Stimulated activated CD8-positive, alpha-beta memory T cell treated with anti-CD3 and anti-CD28 coated beads, Interleukin-7, amount 100 ng/mL, for 48 hours (primary cell): Measurements from ENCODE around the gene ITPK1.
A peak's percentile ranks its signal among the peaks of the same experiment; 100 is the strongest.

ENCODE experiments used
- DNase-seq, 2 donors: peaks; one replicate each; pipeline ENCODE4 v3.0.0-alpha.2; 2020; ENCODE audit warnings: low read depth in 1 of 2; ENCODE audit errors: extremely low read depth in 1 of 2

ITPK1 gene

DNA sequence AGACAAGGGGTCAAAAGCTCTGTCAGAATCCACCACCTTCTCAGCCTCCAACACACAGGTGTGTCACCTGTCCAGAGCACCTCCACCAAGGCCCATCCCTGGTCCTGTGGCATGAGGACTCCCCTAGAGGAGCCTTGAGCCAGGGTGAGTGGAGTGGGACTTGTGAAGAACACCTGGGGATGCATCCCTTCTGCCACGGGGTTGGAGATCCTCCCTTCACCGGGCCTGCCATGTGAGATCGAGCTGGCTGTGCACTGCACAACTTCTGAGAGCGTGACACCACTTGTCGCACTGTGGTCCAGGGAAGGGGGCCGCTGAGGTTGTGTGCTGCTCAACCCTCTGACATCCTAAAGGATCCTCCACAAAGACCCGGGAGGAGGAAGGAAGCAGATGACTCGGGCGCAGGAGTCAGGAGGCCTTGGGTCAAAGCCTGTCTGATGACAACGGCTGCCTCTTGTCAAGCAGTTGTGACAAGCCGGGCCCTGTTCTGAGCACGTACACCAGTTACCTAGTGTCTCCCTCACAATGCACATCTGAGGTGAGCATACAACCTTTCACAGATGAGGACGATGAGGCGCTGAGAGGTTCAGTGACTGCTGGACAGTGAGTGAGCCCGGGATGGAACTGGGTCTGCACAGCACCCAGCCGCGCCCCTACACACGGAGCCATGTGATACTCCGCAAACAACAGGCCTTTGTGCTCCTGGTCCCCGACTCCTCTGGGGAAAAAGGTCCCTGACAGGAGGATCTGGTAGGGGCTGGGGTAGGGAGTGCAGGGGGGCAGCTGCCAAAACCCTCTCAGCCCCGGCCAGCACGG, 157.1 kb downstream of the ITPK1 start:
- no peak for DNase-seq

DNA sequence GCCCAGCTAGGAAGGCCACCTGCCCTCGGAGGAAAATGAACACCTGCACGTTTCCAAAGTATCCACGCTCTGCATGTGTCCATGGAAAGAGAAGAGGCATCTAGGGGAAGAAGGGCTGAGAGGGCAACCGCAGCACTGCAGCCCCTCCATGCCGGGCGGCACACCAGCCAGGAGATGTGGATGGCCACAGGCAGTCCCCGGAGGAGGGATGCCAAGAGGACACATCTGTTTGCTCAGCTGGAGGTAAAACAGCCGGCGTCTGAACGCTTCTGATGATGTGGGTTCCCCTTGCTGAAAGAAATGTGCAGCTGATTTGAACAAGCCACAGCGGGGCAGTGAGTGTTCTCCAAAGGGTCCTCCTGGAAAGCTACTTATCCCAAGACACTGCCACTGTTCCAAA, 158.8 kb downstream of the ITPK1 start:
- no peak for DNase-seq

DNA sequence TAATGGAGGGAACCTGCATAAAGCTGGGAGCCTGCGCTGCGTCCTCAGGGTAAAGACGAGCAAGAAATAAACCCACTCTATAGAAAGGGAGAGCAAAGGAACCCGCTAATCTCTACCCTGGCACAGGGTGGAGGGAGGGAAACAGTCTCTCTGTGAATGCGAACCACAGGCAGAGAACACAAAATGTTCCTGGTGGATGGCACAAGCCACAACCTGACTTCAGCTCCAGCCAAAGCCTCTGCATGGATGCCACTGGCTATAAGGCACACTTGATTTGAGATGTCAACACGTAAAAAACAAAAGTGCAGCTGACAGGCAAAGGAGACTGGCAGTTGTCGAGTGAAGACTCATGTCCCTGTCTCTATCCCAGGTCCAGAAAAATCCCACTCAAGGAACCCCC, 160.3 kb downstream of the ITPK1 start:
- DNase-seq: no peak

DNA sequence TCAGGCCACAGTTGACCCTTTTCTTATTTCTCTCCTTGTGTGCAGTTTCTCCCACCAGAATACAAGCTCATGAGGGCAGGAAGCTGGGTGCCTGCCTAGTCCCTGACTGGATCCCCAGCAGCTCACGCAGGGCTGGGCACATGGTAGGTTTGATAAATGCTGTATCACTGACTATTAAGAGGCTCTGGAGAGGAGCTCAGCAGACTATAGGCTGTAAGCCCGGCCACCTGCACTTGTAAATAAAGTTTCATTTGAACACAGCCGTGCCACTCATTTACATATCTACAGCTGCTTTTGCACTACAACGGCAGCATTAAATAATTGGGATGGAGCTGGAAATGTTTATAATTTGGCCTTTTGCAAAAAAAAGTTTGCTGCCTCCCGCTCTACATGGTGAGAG, 160.8 kb downstream of the ITPK1 start:
- DNase-seq: no peak

DNA sequence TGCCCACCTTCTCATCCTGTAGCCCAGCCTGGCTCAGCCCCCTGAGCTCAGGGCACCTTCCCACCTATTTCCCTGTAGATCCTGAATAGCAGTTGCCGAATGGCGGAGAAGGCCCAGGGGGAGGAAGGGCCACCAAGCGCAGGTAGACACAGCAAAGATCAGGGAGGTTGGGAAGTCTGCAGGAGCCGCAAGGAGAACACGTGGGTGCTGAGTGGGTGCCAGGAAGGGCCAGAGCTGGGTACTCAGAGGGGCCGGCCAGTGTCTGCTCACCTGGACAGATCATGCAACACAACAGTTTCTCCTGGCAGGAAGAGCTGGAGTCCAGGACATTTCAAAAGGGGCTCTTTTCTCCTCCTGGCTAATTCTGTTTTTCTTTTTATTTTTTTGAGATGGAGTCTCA, 162.2 kb downstream of the ITPK1 start:
- DNase-seq: no peak

DNA sequence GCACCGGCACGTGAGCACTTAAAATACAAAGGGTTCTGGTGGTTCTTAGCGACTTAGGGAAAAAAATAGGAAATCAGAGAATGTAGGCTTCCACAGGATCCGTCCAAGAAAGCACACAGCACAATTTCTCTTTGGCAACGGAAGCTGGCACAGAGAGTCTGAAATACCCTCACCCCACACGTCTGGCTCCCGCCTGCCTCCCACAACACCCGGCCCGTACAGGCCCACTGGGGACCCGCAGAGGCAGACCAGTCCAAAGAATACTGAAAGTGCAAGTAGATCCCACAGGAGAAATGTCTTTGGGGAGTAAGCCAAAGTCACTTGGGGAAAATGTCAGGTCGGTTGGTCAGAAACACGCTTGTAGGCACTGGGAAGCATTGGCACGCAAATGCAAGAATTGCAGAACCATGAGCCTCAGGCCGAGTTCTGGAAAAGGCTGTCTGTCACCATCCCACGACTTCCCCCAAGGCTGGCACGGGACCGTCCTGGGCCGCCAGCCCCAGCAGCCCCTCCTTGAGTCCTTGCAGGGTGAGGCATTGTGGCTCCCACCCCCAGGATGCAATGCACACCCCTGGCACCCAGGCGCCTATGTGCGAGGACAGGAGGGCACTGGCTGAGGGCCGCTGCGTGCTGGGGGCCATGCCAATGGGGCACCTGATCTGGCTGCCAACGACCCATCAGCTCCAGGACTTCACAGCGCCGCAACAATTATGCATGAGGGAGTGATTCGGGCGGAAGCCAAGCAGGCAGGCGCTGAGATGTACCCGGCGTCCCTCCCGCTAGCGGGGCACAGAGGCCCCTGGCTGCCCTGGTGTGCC, 163.0 kb downstream of the ITPK1 start:
- no peak for DNase-seq

DNA sequence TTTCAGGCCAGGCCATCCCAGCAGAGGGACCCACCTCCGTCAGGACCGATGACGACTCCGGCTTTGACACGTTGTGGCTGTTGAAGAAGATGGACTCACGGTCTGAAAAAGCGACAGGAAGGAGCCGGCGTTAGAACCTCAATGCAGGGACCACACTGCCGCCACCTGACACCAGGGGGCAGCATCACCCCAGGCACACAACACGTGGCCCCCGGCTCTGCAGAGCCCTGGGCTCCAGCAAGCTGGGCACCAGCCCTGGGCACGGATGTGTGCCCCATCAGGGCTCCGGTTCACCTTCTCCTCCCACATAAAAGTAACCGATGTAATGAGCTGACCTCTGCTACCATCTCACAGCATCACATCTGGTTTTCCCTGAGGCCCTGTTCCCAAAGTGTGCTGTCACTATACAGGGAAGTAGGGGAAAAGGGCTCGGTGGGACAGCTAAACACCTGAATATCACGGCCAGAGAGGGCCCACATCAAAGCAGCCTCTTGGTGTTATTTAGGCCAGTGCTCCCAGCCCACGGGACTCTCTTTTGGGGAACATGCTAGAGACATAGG, 163.7 kb downstream of the ITPK1 start:
- DNase-seq: peak; percentile 55 to 62

DNA sequence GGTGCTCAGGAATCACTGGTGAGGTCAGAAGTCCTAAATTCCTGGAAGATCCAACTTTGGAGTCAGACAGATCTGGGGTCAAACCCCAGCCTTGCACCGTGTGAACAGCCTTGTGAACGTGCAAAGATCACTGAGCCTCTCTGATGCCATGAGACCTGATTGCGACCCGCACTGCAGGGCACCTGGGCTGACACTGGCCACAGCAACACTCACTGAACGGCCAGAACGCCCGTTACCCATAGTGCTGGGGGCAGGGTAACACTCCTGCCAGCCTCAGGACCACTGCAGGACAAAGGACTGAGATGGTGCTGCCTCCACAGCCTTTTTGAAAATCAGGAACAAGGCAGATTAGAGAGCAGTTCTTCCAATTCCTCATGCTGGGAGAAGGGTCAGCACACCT, 164.5 kb downstream of the ITPK1 start:
- no peak for DNase-seq

DNA sequence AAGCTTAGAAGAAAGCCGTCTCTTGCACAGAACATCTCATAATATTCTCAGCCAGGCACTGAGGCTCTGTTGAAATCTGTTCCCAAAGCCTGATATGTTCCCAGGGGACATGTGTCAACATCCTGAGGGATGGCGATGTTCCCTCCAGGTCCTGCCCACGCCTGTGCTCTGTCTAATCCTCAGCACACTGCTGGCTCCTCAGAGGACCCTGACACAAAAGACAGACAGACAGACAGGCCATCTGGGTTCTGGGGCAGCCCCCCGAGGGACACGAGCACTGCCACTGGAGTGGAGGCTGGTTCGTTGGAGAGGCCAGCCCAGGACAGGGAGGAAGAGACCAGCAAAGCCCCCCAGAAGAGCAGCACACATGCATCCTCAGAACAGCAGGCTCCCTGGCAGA, 165.0 kb downstream of the ITPK1 start:
- no peak for DNase-seq

DNA sequence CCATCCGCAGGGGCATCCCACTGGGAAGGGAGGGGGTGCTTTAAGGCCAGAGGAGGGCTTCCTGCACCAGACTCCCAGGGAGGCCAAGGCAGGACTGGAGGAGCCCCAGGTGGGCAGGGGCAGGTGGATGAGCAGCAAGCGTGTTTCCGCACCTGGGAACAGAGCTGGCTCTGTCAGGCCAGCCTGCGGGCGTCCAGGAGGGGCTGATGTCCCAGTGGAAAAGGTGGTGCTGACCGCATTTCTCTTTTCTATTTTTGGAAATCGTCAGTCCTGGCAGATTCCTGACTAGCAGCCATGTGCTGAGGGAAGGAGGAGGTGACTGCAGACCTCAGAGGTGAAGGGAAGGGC, 165.6 kb downstream of the ITPK1 start:
- no peak for DNase-seq

DNA sequence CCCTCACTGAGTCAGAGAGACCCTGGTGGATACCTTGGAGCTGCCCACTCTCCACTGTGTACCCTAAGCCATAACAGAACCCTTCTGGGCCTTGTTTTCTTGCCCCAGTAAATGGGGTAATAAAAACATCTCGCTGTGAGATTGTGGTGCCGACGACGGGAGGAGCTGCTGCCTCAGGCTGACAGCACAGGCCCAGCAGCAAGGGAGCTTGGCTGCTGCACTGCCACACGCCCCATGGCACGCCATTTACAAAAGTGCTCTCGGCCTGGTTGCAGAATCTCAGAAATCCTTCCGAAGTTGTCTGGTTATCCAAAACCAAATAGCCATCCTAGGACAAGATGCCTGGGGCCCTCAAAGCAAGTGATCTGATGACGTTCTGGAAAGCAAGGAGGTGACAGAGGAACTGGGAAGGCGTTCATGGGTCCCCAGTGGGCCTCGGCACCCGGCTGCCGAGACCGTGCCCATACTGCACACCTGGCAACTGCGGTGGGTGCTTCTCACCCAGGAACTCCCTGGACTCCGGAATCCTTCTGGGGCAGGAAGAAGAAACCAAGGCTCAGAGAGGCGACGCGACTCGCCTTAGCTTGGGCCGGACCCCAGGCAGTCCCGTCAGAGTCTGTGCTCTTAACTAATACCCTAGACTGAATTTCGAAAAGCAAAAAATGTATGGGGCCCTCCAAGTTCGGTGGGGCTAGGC, 166.1 kb downstream of the ITPK1 start:
- no peak for DNase-seq

DNA sequence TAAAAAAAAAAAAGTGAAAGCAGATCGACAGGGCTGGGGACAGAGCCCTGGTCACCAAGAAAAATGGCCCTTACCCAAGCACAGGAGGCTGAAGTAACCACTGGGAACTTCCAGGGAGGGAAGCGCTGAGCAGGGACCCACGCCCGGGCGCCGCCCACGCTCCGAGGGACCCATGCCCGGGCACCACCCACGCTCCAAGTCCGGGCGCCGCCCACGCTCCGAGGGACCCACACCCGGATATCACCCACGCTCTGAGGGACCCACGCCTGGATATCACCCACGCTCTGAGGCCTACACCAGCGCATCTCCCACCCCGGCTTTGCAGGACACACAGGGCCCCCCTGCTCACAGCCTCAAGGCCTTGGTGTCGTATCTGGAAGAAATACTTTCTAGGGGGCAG, 167.1 kb downstream of the ITPK1 start:
- DNase-seq: no peak

DNA sequence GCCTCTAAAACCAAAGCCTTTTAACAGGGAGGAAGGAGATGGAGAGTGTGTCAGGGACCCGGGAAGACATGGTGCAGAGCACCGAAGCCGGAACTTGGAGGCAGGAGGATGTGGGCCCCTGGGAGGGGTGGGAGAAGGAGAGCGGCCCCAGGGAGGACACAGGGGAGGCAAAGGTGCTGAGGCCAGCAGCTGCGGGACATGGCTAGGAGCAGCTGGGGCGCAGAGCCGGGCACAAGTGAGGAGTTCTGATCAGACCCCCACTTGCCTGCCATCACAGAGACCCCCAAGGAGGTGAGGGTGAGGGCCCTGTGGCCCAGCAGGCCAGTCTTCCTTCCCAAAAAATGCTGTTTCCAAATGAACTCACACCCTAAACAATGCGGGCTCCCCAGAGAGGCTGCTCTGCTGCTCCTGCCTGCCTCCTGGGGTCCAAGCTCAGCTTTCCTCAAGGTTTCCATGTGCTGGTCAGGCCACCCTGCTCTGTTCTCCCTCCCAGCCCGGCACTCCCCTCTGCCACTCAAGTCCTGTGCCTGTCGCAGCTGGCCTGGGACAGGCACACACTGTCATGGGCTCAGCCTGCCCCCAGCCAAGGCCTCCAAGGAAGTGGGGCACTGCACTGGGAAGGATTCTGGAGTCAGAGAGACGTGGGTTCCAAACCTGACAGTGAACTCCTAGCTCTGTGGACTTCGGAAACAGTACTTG, 168.7 kb downstream of the ITPK1 start:
- no peak for DNase-seq

DNA sequence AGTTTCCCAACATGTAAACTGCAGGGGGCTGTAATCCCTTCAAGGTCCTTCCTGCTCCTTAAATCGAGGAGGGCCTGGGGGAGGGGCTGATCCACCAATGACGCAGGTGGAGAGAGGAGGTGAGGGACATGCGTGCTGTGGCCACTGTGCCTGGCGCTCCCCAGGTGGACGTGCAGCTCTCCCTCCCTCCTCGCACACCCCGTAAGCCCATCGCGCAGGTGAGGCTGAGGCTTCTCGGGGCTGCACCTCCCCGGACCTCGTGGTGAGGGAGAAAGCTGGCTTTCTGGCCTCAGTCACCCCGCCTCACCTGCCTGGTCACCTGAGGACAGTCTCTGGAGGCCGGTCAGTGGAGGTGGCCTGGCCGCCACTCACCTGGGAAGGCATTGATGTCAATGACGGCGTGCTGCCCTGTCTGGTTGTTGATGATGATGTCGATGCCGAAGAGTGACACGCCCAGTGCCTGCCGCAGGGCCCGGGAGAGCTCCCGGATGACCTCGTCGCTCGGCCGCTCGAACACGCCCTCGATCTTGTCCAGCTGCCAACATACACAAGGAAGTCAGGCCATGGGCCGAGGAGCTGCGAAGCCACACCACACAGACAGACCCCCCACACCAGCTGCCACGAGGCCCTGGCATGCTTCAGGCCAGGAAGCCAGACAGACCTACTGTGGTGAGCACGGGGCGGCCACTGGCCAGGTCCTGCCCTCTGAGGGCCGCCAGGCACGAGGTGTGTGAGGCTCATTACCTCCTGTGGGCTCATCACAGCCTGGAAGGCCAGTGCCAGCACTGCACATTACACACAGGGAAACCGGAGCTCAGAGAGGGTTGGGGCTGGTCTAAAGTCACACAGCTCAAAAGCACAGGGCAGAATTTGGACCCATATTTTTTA, 169.5 kb downstream of the ITPK1 start:
- DNase-seq: no peak

DNA sequence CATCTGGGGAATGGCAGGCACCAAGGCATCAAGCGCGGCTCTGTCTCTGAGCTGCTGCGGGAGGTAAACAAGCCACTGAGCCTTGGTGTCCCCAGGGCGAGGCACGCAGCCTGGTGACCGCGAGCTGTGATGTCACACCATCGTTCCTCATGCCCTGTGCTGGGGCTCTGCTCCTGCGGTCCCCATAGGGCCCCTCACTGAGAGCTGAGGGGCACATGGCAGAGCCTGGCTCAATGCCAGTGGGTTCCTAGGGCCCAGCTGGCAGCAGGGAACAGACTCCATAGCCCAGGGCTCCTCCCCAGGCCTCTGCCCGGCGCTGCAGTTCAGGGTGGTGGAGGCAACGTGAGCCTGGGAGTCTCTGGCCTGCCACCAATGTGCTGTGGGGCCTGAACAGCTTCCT, 170.2 kb downstream of the ITPK1 start:
- no peak for DNase-seq

DNA sequence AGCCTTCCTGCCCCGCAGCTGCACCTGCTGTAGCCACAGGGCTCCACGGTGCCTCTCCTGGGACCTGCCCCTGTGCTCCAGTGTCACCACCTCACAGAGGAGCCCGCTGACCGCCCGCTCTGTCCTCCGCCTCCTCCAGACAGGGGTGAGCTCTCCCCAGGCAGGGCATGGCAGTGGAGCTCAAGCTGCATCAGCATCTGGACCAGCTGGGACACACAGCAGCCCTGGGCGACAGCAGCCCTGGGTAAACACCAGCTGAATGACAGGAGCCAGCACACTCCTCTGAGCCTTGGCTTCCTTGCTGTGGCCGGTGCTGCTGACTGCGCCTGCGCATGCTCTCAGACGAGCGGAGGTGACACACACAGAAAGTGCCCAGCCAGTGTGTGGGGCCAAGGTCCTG, 170.7 kb downstream of the ITPK1 start:
- no peak for DNase-seq

DNA sequence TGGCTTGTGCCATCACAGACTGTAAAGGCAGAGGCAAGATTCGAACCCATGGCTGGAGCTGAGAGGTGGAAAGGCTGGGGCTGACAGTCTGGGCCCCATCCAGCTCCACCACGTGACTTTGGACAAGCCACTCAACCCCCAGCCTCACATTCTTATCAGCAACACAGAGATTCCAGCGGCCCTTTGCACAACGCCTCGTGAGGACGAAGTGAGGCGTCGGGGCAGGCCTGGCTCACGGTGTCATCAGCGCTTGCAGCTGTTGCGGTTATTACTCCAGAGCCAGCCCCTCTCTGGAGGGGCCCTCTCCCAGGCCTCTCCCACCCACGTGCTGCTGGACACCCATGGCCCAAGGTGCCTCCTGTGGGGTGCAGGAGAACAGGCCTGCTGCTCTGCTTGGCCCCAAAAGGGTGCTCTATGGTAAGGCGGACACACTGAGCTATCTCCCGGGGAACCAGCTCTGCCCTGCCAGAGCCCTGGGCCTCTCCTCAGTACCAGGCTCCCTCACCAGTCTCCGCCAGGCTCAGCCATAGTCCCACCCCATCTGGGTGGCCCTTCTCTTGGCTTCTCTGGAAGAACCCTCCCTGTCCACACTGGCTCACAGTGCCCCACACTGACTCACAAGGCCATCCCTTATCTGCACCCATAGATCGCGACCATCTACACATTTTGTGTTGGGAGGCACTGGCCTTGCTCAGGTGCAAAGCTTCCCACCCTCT, 171.7 kb downstream of the ITPK1 start:
- DNase-seq: no peak

DNA sequence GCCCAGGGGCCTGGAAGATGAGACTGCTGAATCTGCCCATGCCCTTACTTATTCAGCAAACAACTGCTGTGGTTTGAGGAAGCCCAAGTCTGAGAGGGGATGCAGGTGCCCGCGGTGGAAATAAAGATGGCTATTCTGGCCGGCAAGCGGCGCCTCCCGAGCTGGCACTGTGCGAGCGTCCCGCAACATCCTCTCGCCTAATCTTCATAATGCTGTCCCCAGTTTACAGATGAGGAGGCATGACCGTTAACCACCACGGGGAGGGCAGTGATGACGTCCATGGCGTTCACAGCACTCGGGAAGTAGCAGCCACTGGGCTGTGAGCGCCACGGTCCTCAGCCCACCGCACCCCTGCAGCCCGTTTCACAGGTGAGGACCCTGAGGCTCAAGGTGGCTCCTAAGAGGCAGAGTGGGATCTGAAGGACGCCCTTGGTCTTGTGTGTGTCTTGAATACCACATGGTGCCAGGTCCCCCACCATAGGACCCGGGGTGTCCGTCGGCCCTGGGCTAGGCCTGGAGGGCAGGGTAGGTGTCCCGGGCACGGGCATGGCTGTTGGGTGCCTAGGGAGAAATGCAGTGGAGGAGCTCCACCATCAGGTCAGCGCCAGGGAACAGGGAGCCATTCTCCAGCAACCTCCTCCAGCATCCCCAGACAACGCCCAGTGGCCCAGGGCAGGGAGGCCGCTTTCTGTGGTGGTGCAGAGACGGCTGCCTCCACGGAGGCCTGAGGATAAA, 172.6 kb downstream of the ITPK1 start:
- DNase-seq: no peak

DNA sequence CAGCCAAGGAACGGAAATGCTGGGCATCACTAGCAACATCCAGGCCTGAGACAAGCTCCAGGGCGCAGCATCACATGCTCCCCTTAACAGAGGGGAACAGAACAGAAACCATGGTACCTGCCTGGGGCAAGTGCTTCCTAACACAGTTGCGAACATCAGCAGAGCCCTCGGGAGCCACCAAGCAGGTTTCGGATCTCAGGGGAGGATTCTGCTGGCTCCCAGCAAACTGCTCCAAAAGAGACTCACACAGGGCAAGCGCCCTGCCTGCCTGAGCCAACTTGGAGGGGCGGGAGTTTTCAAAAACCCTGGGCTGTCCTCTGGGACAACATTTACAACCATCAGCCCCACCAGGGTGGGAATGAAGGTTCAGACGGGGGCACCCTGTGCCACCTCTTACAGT, 173.1 kb downstream of the ITPK1 start:
- no peak for DNase-seq
